HG02870 (cell line): Measurements from ENCODE around the gene RBMS2.
"Not testable (repeated sequence)": the region's sequence is repeated elsewhere in the genome, so short reads cannot be mapped to it uniquely, and the experiment has no call there.

ENCODE experiments used
- ATAC-seq: cut with Tn5 transposase; IDR thresholded peaks from one replicate; pipeline ENCODE4 v1.9.1; 2021; ENCODE audit warnings: mild to moderate bottlenecking, moderate library complexity; ENCODE audit not compliant: unreplicated experiment

The RBMS2 gene

GRCh38 chr12:56510786-56511185 lies 10.8 kb upstream of the RBMS2 start:
- no peak for ATAC-seq

GRCh38 chr12:56514014-56514318 lies 7.7 kb upstream of the RBMS2 start:
- ATAC-seq, result not testable (repeated sequence)

GRCh38 chr12:56517854-56518253 lies 3.8 kb upstream of the RBMS2 start:
- no peak for ATAC-seq

- no peak for ATAC-seq
Observed at GRCh38 chr12:56518570-56518969, 3.0 kb upstream of the RBMS2 start.

- ATAC-seq, result no peak
Observed at GRCh38 chr12:56520048-56520447, 1.6 kb upstream of the RBMS2 start.

- ATAC-seq, result no peak
Observed at GRCh38 chr12:56520506-56520905, 1.1 kb upstream of the RBMS2 start.

- ATAC-seq, result no peak
Observed at GRCh38 chr12:56521209-56521589, 421 bp upstream of the RBMS2 start.

GRCh38 chr12:56522411-56523193 lies 982 bp downstream of the RBMS2 start:
- no peak for ATAC-seq

GRCh38 chr12:56528846-56529245 lies 7.2 kb downstream of the RBMS2 start:
- ATAC-seq, result no peak

GRCh38 chr12:56529656-56530055 lies 8.0 kb downstream of the RBMS2 start:
- no peak for ATAC-seq

- no peak for ATAC-seq
Observed at GRCh38 chr12:56530390-56531055, 8.9 kb downstream of the RBMS2 start.

GRCh38 chr12:56537546-56537945 lies 15.9 kb downstream of the RBMS2 start:
- ATAC-seq, result no peak

GRCh38 chr12:56541631-56542030 lies 20.0 kb downstream of the RBMS2 start:
- no peak for ATAC-seq

- no peak for ATAC-seq
Observed at GRCh38 chr12:56542164-56542563, 20.5 kb downstream of the RBMS2 start.

GRCh38 chr12:56545023-56545604 lies 23.5 kb downstream of the RBMS2 start:
- no peak for ATAC-seq

- ATAC-seq, result no peak
Observed at GRCh38 chr12:56546680-56547079, 25.1 kb downstream of the RBMS2 start.

- no peak for ATAC-seq
Observed at GRCh38 chr12:56551070-56551469, 29.4 kb downstream of the RBMS2 start.

- ATAC-seq, result no peak
Observed at GRCh38 chr12:56565510-56566101, 44.0 kb downstream of the RBMS2 start.

- ATAC-seq, result no peak
Observed at GRCh38 chr12:56568146-56568545, 46.5 kb downstream of the RBMS2 start.

GRCh38 chr12:56571121-56571520 lies 49.5 kb downstream of the RBMS2 start:
- no peak for ATAC-seq

GRCh38 chr12:56572288-56572687 lies 50.7 kb downstream of the RBMS2 start:
- no peak for ATAC-seq

- ATAC-seq, result no peak
Observed at GRCh38 chr12:56574210-56574609, 52.6 kb downstream of the RBMS2 start.
